ENCODE results near the gene PTGDR2. TPM values are rescaled to one million over a fixed set of nuclear protein-coding genes. Genes with fewer than 3 reads are reported as not detected.

PTGDR2 gene
- total and polyA plus RNA-seq, 2 experiments from 2014 or later = 0.69 to 1.3 TPM

GRCh38 chr11:60873533-60873932 lies 17.8 kb upstream of the PTGDR2 start:
- H4K20me1 ChIP-seq (ENCODE audit: insufficient read depth, poor library complexity, severe bottlenecking) = no peaks in the 10 kb centered on the region
- H3K4me3 ChIP-seq = no peak overlapping the region
- TF ChIP-seq EZH2phosphoT487 (IDR thresholded peaks at IDR 0.05; ENCODE audit: low read depth, severe bottlenecking, unreplicated experiment) (no peak), EZH2 (IDR thresholded peaks at IDR 0.05; ENCODE audit: borderline replicate concordance) (no peak)
- TF ChIP-seq, protein P1, sequence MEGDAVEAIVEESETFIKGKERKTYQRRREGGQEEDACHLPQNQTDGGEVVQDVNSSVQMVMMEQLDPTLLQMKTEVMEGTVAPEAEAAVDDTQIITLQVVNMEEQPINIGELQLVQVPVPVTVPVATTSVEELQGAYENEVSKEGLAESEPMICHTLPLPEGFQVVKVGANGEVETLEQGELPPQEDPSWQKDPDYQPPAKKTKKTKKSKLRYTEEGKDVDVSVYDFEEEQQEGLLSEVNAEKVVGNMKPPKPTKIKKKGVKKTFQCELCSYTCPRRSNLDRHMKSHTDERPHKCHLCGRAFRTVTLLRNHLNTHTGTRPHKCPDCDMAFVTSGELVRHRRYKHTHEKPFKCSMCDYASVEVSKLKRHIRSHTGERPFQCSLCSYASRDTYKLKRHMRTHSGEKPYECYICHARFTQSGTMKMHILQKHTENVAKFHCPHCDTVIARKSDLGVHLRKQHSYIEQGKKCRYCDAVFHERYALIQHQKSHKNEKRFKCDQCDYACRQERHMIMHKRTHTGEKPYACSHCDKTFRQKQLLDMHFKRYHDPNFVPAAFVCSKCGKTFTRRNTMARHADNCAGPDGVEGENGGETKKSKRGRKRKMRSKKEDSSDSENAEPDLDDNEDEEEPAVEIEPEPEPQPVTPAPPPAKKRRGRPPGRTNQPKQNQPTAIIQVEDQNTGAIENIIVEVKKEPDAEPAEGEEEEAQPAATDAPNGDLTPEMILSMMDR (IDR thresholded peaks at IDR 0.05; ENCODE audit: poor library complexity) = no peak
- no peak overlapping the region for H3K27ac ChIP-seq
- no peak overlapping the region for H3K4me2 ChIP-seq
- WGBS (ENCODE audit: low lambda C conversion rate, missing lambda C conversion rate) = 92% methylated on average over 12 of the region's 12 CpGs
- no peaks in the 10 kb centered on the region for H3K9me2 ChIP-seq (replicated peaks; ENCODE audit: insufficient read depth)
- H2AFZ ChIP-seq = no peak overlapping the region
- no peaks in the 10 kb centered on the region for H3K79me2 ChIP-seq
- no peaks in the 10 kb centered on the region for H3K9me3 ChIP-seq (ENCODE audit: low read depth)
- H3K27me3 ChIP-seq = no peaks in the 10 kb centered on the region
- H3K36me3 ChIP-seq (replicated peaks; ENCODE audit: insufficient read depth, low read depth) = no peaks in the 10 kb centered on the region
- DNase-seq (ENCODE audit: low spot score) = no peak
- no peaks in the 10 kb centered on the region for H3K4me1 ChIP-seq (ENCODE audit: insufficient read depth)

GRCh38 chr11:60872961-60873524 lies 17.3 kb upstream of the PTGDR2 start:
- no peaks in the 10 kb centered on the region for H3K79me2 ChIP-seq
- no peaks in the 10 kb centered on the region for H3K9me3 ChIP-seq (ENCODE audit: low read depth)
- no peaks in the 10 kb centered on the region for H4K20me1 ChIP-seq (ENCODE audit: insufficient read depth, poor library complexity, severe bottlenecking)
- no peak overlapping the region for H3K4me3 ChIP-seq
- no peaks in the 10 kb centered on the region for H3K9me2 ChIP-seq (replicated peaks; ENCODE audit: insufficient read depth)
- no peaks in the 10 kb centered on the region for H3K27me3 ChIP-seq
- no peak overlapping the region for H3K27ac ChIP-seq
- H3K4me1 ChIP-seq (ENCODE audit: insufficient read depth) = no peaks in the 10 kb centered on the region
- H3K4me2 ChIP-seq = no peak overlapping the region
- peak; percentile 41 for DNase-seq (ENCODE audit: low spot score)
- H3K36me3 ChIP-seq (replicated peaks; ENCODE audit: insufficient read depth, low read depth) = no peaks in the 10 kb centered on the region
- TF ChIP-seq, protein P1 (IDR thresholded peaks at IDR 0.05; ENCODE audit: poor library complexity) = no peak
- TF ChIP-seq EZH2 (IDR thresholded peaks at IDR 0.05; ENCODE audit: borderline replicate concordance) (no peak), EZH2phosphoT487 (IDR thresholded peaks at IDR 0.05; ENCODE audit: low read depth, severe bottlenecking, unreplicated experiment) (no peak)
- 70% methylated on average over 16 of the region's 16 CpGs for WGBS (ENCODE audit: low lambda C conversion rate, missing lambda C conversion rate)
- H2AFZ ChIP-seq = no peak overlapping the region

GRCh38 chr11:60872124-60872960 lies 16.6 kb upstream of the PTGDR2 start:
- Histone ChIP-seq H3K9me3 (ENCODE audit: low read depth) (no peaks in the 10 kb centered on the region), H3K4me1 (ENCODE audit: insufficient read depth) (no peaks in the 10 kb centered on the region), H3K36me3 (replicated peaks; ENCODE audit: insufficient read depth, low read depth) (no peaks in the 10 kb centered on the region), H3K79me2 (no peaks in the 10 kb centered on the region), H3K4me2 (no peak overlapping the region), H3K9me2 (replicated peaks; ENCODE audit: insufficient read depth) (no peaks in the 10 kb centered on the region), H3K4me3 (no peak overlapping the region), H2AFZ (no peak overlapping the region), H4K20me1 (ENCODE audit: insufficient read depth, poor library complexity, severe bottlenecking) (no peaks in the 10 kb centered on the region), H3K27ac (no peak overlapping the region), H3K27me3 (no peaks in the 10 kb centered on the region)
- 92% methylated on average over 6 of the region's 6 CpGs for WGBS (ENCODE audit: low lambda C conversion rate, missing lambda C conversion rate)
- no peak for TF ChIP-seq EZH2 (IDR thresholded peaks at IDR 0.05; ENCODE audit: borderline replicate concordance)
- TF ChIP-seq EZH2phosphoT487 (IDR thresholded peaks at IDR 0.05; ENCODE audit: low read depth, severe bottlenecking, unreplicated experiment) = no peak
- TF ChIP-seq, protein P1 (IDR thresholded peaks at IDR 0.05; ENCODE audit: poor library complexity) = no peak
- DNase-seq (ENCODE audit: low spot score) = no peak
